HepG2 (cell line): ENCODE measurements around the gene BIRC3. TPM values are rescaled to one million over a fixed set of nuclear protein-coding genes. Genes with fewer than 3 reads are reported as not detected.

Experiments used
- ATF7-NPFF ChIP-seq: sonication (generic); formaldehyde crosslinking; IDR thresholded peaks from 2 replicates; pipeline ENCODE4 v1.8.1; 2023; ENCODE audit warnings: mild to moderate bottlenecking, low read depth, missing genetic modification reagents, moderate library complexity
- BRF2 ChIP-seq: sonication (generic); formaldehyde crosslinking; IDR thresholded peaks from 2 replicates; pipeline ENCODE4 v1.8.1; 2022; ENCODE audit warnings: mild to moderate bottlenecking, missing genetic modification reagents
- CREBL2 ChIP-seq: sonication (generic); formaldehyde crosslinking; IDR thresholded peaks from 2 replicates; pipeline ENCODE4 v1.8.1; 2023; ENCODE audit warnings: missing genetic modification reagents, mild to moderate bottlenecking, borderline replicate concordance
- GPN1 ChIP-seq: sonication (generic); formaldehyde crosslinking; IDR thresholded peaks from 2 replicates; pipeline ENCODE4 v1.5.1; 2020; ENCODE audit warnings: missing genetic modification reagents, borderline replicate concordance
- GZF1 ChIP-seq: sonication (generic); formaldehyde crosslinking; IDR thresholded peaks from 2 replicates; pipeline ENCODE4 v1.5.1; 2020; ENCODE audit warnings: mild to moderate bottlenecking, missing genetic modification reagents
- HNRNPLL ChIP-seq: fragments of 200-400 bp; formaldehyde crosslinking; IDR thresholded peaks from 2 replicates; pipeline ENCODE4 v1.6.1; 2017; ENCODE audit warnings: mild to moderate bottlenecking, low read depth, low read length; ENCODE audit not compliant: poor library complexity, severe bottlenecking
- KDM3A ChIP-seq: IDR thresholded peaks from 2 replicates; pipeline ENCODE4 v1.6.1; 2018; ENCODE audit warnings: low read depth, missing compliant biosample characterization
- LCORL ChIP-seq, 2 experiments: fragments of 450-650 bp in 1 of 2; sonication (generic) in 1 of 2; formaldehyde crosslinking in 1 of 2; IDR thresholded peaks; 2 replicates each; pipeline versions ENCODE4 v1.5.0 to v1.6.1; 2017 to 2020; ENCODE audit warnings: antibody characterized with exemption in 1 of 2, missing genetic modification reagents in 1 of 2
- MAFG ChIP-seq: sonication (generic); formaldehyde crosslinking; IDR thresholded peaks from 2 replicates; pipeline ENCODE4 v1.5.1; 2020; ENCODE audit warnings: mild to moderate bottlenecking, missing genetic modification reagents
- MED13 ChIP-seq: sonication (generic); formaldehyde crosslinking; IDR thresholded peaks from 2 replicates; pipeline ENCODE4 v1.5.0; 2020; ENCODE audit warnings: missing genetic modification reagents
- MTA3 ChIP-seq: sonication (generic); formaldehyde crosslinking; IDR thresholded peaks from 2 replicates; pipeline ENCODE4 v1.4.0; 2020; ENCODE audit warnings: missing genetic modification reagents
- SP2 ChIP-seq: sonication (generic); formaldehyde crosslinking; IDR thresholded peaks from 2 replicates; pipeline ENCODE4 v1.5.1; 2020; ENCODE audit warnings: mild to moderate bottlenecking, missing genetic modification reagents
- TAF1 ChIP-seq: sonication (generic); formaldehyde crosslinking; IDR thresholded peaks from 2 replicates; pipeline ENCODE4 v1.4.0; 2020; ENCODE audit warnings: missing genetic modification reagents
- ZBTB14 ChIP-seq: sonication (generic); formaldehyde crosslinking; IDR thresholded peaks from 2 replicates; pipeline ENCODE4 v1.4.0; 2020; ENCODE audit warnings: missing genetic modification reagents
- ZNF224 ChIP-seq: sonication (generic); formaldehyde crosslinking; IDR thresholded peaks from 2 replicates; pipeline ENCODE4 v1.5.0; 2020; ENCODE audit warnings: mild to moderate bottlenecking, missing genetic modification reagents
- ZNF24 ChIP-seq: fragments of 450-650 bp; IDR thresholded peaks from 2 replicates; pipeline ENCODE4 v1.6.1; 2017; ENCODE audit warnings: antibody characterized with exemption, mild to moderate bottlenecking
- ZNF263 ChIP-seq: sonication (generic); formaldehyde crosslinking; IDR thresholded peaks from 2 replicates; pipeline ENCODE4 v1.4.0; 2020; ENCODE audit warnings: missing genetic modification reagents
- ZNF607 ChIP-seq: sonication (generic); formaldehyde crosslinking; IDR thresholded peaks from 2 replicates; pipeline ENCODE4 v1.5.1; 2020; ENCODE audit warnings: missing genetic modification reagents, mild to moderate bottlenecking, borderline replicate concordance
- polyA plus RNA-seq, 8 experiments: library from polyadenylated mRNA; depleted of rRNA in 3 of 8; stranded (reverse) in 7 of 8; unstranded in 1 of 8; fragments of >200 nt; fragmentation: Illumina TruSeq in 4 of 8; extraction: Trizol in 4 of 8; gene quantifications; 2 replicates each; pipeline versions ENCODE4 v1.2.1 to v1.2.3, GENCODE V29; 2011 to 2016; ENCODE audit warnings: low read depth in 4 of 8, missing spikeins in 1 of 8, mixed read lengths in 1 of 8; ENCODE audit not compliant: insufficient read depth in 1 of 8
- total RNA-seq, 5 experiments: library from RNA; depleted of rRNA; stranded (reverse); fragments of >200 nt; fragmentation: Illumina TruSeq; extraction: Trizol; gene quantifications; 2 replicates each; pipeline ENCODE4 v1.2.3, GENCODE V29; 2016; ENCODE audit warnings: low read depth in 1 of 5
- TF ChIP-seq, protein P1 (sequence below): sonication (generic); formaldehyde crosslinking; IDR thresholded peaks from 2 replicates; pipeline ENCODE4 v1.8.0; 2022; ENCODE audit warnings: missing genetic modification reagents, mild to moderate bottlenecking, borderline replicate concordance
- TF ChIP-seq, protein P2 (sequence below): IDR thresholded peaks from 2 replicates; pipeline ENCODE4 v1.6.1; 2016; ENCODE audit warnings: missing biosample characterization, missing genetic modification reagents, low read depth
- TF ChIP-seq, protein P3 (sequence below): sonication (generic); formaldehyde crosslinking; IDR thresholded peaks from 2 replicates; pipeline ENCODE4 v1.5.1; 2020; ENCODE audit warnings: missing genetic modification reagents, mild to moderate bottlenecking, borderline replicate concordance

Gene BIRC3
- total and polyA plus RNA-seq, 2 of the 13 experiments (the other 11 are each of a cell fraction or from before 2014, with no cell fraction given) = 0.41 to 4.2 TPM

DNA sequence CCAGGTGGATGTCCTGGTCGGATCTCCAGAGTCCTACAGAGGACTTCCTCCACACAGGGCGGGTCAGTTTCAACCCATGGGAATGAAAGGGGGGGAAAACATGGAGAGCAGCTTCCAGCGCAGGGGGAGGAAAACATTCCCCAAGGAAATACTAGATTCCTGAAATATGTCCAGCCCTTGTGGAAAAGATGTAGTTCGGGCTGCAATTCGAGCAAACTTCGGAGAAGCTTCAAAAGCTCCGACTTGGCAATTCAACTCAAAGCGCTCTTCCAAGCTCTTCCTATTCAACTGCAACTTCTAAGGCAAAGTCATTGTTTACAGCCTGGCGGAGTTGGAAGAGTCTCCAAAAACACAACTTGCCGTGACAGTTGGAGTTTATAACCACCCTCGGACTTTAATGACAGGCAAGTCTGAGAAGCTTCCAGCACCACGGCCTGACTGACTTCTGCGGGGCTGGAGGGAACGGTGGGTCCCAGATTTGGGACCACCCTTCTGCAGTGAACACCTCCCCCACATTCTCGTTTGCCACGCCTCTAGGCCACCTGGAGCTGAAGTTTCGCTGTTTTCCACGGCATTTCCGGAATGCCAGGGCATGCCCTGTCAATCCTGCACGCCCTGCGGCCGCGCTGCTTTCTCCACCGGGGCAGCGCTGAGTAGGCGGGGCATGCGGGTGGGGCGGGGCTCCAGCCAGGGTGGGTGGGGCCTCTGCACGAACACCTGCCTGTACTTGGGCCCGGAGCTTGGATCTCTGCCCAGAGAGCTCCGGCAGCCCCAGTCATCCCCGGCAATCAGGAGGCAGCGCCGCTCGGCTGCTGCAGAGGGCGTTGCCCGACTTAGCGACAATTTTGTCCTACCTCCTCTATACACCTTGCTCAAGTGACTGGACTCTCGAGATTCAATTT, 49.0 kb upstream of the BIRC3 start (continued):
- no peak for TF ChIP-seq CREBL2 (CRISPR knock-in tag)
- TF ChIP-seq, protein P1, sequence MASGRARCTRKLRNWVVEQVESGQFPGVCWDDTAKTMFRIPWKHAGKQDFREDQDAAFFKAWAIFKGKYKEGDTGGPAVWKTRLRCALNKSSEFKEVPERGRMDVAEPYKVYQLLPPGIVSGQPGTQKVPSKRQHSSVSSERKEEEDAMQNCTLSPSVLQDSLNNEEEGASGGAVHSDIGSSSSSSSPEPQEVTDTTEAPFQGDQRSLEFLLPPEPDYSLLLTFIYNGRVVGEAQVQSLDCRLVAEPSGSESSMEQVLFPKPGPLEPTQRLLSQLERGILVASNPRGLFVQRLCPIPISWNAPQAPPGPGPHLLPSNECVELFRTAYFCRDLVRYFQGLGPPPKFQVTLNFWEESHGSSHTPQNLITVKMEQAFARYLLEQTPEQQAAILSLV (CRISPR knock-in tag) = no peak
- TF ChIP-seq MTA3 (CRISPR knock-in tag) = no peak
- 0 out of 2 replicates have a peak, but pooled peaks have one; percentile 32 for TF ChIP-seq TAF1
- TF ChIP-seq, protein P2, sequence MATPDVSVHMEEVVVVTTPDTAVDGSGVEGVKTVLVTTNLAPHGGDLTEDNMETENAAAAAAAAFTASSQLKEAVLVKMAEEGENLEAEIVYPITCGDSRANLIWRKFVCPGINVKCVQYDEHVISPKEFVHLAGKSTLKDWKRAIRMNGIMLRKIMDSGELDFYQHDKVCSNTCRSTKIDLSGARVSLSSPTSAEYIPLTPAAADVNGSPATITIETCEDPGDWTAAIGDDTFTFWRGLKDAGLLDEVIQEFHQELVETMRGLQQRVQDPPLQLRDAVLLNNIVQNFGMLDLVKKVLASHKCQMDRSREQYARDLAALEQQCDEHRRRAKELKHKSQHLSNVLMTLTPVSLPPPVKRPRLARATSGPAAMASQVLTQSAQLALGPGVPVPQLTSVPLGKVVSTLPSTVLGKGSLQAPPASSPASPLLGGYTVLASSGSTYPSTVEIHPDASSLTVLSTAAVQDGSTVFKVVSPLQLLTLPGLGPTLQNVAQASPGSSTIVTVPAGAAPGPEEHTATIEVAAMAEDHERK (CRISPR knock-in tag) = no peak
- 0 out of 2 replicates have a peak, but pooled peaks have one; percentile 39 for TF ChIP-seq ZNF263
- no peak for TF ChIP-seq ZBTB14 (CRISPR knock-in tag)
- no peak for TF ChIP-seq ZNF607 (CRISPR knock-in tag)
- TF ChIP-seq HNRNPLL = peak; percentile 69
- TF ChIP-seq GZF1 (CRISPR knock-in tag) = no peak
- TF ChIP-seq LCORL (IDR thresholded peaks at IDR 0.05) = no peak
- 0 out of 2 replicates have a peak, but pooled peaks have one; percentile 38 for TF ChIP-seq LCORL (CRISPR knock-in tag; IDR thresholded peaks at IDR 0.05)
- TF ChIP-seq ZNF24 = no peak
- TF ChIP-seq ATF7-NPFF = no peak
- TF ChIP-seq BRF2 (CRISPR knock-in tag) = no peak
- no peak for TF ChIP-seq SP2
- TF ChIP-seq MAFG = no peak
- TF ChIP-seq, protein P3, sequence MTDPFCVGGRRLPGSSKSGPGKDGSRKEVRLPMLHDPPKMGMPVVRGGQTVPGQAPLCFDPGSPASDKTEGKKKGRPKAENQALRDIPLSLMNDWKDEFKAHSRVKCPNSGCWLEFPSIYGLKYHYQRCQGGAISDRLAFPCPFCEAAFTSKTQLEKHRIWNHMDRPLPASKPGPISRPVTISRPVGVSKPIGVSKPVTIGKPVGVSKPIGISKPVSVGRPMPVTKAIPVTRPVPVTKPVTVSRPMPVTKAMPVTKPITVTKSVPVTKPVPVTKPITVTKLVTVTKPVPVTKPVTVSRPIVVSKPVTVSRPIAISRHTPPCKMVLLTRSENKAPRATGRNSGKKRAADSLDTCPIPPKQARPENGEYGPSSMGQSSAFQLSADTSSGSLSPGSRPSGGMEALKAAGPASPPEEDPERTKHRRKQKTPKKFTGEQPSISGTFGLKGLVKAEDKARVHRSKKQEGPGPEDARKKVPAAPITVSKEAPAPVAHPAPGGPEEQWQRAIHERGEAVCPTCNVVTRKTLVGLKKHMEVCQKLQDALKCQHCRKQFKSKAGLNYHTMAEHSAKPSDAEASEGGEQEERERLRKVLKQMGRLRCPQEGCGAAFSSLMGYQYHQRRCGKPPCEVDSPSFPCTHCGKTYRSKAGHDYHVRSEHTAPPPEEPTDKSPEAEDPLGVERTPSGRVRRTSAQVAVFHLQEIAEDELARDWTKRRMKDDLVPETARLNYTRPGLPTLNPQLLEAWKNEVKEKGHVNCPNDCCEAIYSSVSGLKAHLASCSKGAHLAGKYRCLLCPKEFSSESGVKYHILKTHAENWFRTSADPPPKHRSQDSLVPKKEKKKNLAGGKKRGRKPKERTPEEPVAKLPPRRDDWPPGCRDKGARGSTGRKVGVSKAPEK (CRISPR knock-in tag) = no peak
- no peak for TF ChIP-seq MED13 (CRISPR knock-in tag)
- TF ChIP-seq KDM3A = no peak
- TF ChIP-seq GPN1 (CRISPR knock-in tag) = no peak
- no peak for TF ChIP-seq ZNF224 (CRISPR knock-in tag)
